Upper lobe of right lung (tissue), 1 donor: ENCODE measurements around the gene RANBP1. TPM values are rescaled to one million over a fixed set of nuclear protein-coding genes. Genes with fewer than 3 reads are reported as not detected.
A peak's percentile ranks its signal among the peaks of the same experiment; 100 is the strongest.
"Not testable (repeated sequence)": the region's sequence is repeated elsewhere in the genome, so short reads cannot be mapped to it uniquely, and the experiment has no call there.

ENCODE experiments used
- ATAC-seq: fragments of 200-7000 bp; cut with Tn5 transposase; one replicate; pipeline ENCODE4 v1.9.1; 2020; ENCODE audit warnings: mild to moderate bottlenecking, moderate library complexity
- DNase-seq: peaks from one replicate; pipeline ENCODE4 v3.0.0-alpha.2; 2020
- H3K27ac ChIP-seq: fragments of 200-600 bp; one replicate; pipeline ENCODE4 v1.8.0; 2022
- H3K27me3 ChIP-seq: fragments of 200-600 bp; one replicate; pipeline ENCODE4 v1.8.0; 2022; ENCODE audit warnings: mild to moderate bottlenecking
- H3K36me3 ChIP-seq: fragments of 200-600 bp; one replicate; pipeline ENCODE4 v1.8.0; 2022
- H3K4me1 ChIP-seq: fragments of 200-600 bp; one replicate; pipeline ENCODE4 v1.8.0; 2022
- H3K4me3 ChIP-seq: fragments of 200-600 bp; one replicate; pipeline ENCODE4 v1.8.0; 2022; ENCODE audit warnings: mild to moderate bottlenecking
- H3K9me3 ChIP-seq: fragments of 200-600 bp; one replicate; pipeline ENCODE4 v1.8.0; 2022
- intact Hi-C: fragments of 100-400 bp; cut with DNase I; formaldehyde crosslinking; loops from one replicate; pipeline ENCODE4 v1.11.0; 2022
- long read RNA-seq: library from polyadenylated mRNA; unstranded; transcript quantifications from one replicate; pipeline ENCODE4 v2.0.0, GENCODE V29; 2021
- total RNA-seq: library from RNA; stranded (reverse); fragmentation: NEBNext Ultra II Directional; extraction: Animal tissue kit (Norgen Biotek cat#: 25700); gene quantifications from one replicate; pipeline ENCODE4 v1.2.1, GENCODE V29; 2021
- TF ChIP-seq, protein P1 (sequence below): fragments of 200-600 bp; IDR thresholded peaks from one replicate; pipeline ENCODE4 v1.8.0; 2022; ENCODE audit warnings: antibody characterized with exemption
- donor health status: DM: no; HTN: yes; CAD: no; lungs with severe emphysema.

Gene RANBP1
- 53.0 TPM for total RNA-seq
- long read RNA-seq, transcript RANBP1-201 (6 exons, 837 nt), result major isoform, 41 of 86 reads
- long read RNA-seq, transcript RANBP1-202 (6 exons, 1,132 nt), result minor isoform, 36 of 86 reads
- long read RNA-seq, partial matches to known transcripts, result 9 of 86 reads
- long read RNA-seq, other reads (novel, unspliced or antisense), result 0 of 86 reads

- intact Hi-C loops, result no loop called here
- H3K4me3 ChIP-seq, result peak within 1 kb of the TSS; percentile 91
- H3K36me3 ChIP-seq, result peaks cover 60% of the 10 kb centered on the region
- H3K9me3 ChIP-seq, result no peaks in the 10 kb centered on the region
- peak within 1 kb of the TSS; percentile 91 for H3K27ac ChIP-seq
- peaks cover 25% of the 10 kb centered on the region for H3K4me1 ChIP-seq
- H3K27me3 ChIP-seq, result no peaks in the 10 kb centered on the region
- TF ChIP-seq, protein P1, sequence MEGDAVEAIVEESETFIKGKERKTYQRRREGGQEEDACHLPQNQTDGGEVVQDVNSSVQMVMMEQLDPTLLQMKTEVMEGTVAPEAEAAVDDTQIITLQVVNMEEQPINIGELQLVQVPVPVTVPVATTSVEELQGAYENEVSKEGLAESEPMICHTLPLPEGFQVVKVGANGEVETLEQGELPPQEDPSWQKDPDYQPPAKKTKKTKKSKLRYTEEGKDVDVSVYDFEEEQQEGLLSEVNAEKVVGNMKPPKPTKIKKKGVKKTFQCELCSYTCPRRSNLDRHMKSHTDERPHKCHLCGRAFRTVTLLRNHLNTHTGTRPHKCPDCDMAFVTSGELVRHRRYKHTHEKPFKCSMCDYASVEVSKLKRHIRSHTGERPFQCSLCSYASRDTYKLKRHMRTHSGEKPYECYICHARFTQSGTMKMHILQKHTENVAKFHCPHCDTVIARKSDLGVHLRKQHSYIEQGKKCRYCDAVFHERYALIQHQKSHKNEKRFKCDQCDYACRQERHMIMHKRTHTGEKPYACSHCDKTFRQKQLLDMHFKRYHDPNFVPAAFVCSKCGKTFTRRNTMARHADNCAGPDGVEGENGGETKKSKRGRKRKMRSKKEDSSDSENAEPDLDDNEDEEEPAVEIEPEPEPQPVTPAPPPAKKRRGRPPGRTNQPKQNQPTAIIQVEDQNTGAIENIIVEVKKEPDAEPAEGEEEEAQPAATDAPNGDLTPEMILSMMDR, result no peak
- DNase-seq (peak; percentile 64), ATAC-seq (no peak)
Measured at GRCh38 chr22:20115691-20116375, at the start of gene RANBP1. TSS of gene RANBP1 (plus strand) at chr22:20116104. CDS start at chr22:20116185, 81 bp downstream.

GRCh38 chr22:20066617-20067383 is 49.1 kb upstream of the RANBP1 start:
- Histone ChIP-seq H3K4me3 (no peak overlapping the region), H3K27ac (no peak overlapping the region), H3K4me1 (no peaks in the 10 kb centered on the region), H3K27me3 (no peaks in the 10 kb centered on the region), H3K36me3 (peaks cover 33% of the 10 kb centered on the region), H3K9me3 (no peaks in the 10 kb centered on the region)
- intact Hi-C loops, result no loop called here
- TF ChIP-seq, protein P1, result no peak
- ATAC-seq, result no peak
- no peak for DNase-seq

- DNase-seq, ATAC-seq, H3K4me3 ChIP-seq, intact Hi-C loops, H3K9me3 ChIP-seq, H3K4me1 ChIP-seq, H3K27me3 ChIP-seq, H3K27ac ChIP-seq: not testable (repeated sequence)
- peaks cover 27% of the 10 kb centered on the region for H3K36me3 ChIP-seq
Measured at GRCh38 chr22:20067384-20067682, 48.6 kb upstream of the RANBP1 start.

DNA sequence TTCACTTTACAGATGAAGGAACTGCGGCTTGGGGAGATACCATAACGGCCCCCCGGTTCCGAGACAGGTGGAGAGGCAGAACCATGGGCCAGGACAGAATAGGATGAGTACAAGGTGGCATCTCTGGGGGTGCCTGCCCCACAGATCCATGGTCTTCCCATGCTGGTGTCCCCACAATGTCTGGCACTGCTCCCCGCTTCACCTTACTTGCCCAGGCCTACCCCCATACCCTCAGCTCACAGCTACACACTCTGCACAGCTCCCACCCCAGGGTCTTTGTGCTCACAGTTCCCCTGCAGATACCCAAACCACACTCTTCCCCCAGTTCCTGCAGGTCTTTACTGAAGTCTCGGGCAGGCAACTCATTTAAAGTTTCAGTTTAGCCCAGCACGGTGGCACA is 47.3 kb upstream of the RANBP1 start:
- Histone ChIP-seq H3K36me3 (peaks cover 14% of the 10 kb centered on the region), H3K27ac (no peak overlapping the region), H3K4me1 (no peaks in the 10 kb centered on the region), H3K27me3 (no peaks in the 10 kb centered on the region), H3K4me3 (no peak overlapping the region), H3K9me3 (no peaks in the 10 kb centered on the region)
- DNase-seq (no peak), ATAC-seq (no peak)
- intact Hi-C loops, result no loop called here
- TF ChIP-seq, protein P1, result no peak

DNA sequence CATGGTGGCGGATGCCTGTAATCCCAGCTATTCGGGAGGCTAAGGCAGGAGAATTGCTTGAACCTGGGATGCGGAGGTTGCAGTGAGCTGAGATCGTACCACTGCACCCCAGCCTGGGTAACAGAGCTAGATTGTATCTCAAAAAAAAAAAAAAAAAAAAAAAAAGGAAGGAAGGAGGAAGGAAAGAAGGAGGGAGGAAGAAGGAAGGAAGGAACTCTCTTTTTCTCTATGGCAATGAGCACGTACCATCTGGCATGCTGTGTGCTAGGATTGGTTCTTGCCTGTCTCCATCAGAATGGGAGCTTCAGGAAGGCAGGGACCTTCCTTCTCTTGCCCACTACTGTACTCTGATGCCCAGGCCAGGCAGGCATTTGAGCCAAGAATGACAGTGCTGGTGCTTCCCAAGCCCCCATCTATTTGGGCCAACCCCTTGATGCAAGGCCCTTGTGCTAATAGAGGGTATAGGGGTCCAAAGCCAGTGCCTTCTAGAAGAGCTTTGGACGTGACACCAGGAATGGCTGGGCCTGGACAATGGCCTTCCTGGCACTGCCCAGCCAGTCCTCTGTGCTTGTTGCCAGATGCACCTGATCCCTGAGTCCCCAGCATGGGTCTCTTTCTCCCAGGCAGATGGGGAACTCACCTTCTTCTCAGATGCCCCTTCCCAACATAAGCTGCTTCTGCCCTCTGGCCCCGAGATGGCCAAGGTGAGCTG is 46.4 kb upstream of the RANBP1 start:
- no peak for ATAC-seq
- TF ChIP-seq, protein P1, result no peak
- no peaks in the 10 kb centered on the region for H3K9me3 ChIP-seq
- no peak for DNase-seq
- intact Hi-C loops, result no loop called here
- no peak overlapping the region for H3K27ac ChIP-seq
- H3K4me3 ChIP-seq, result no peak overlapping the region
- H3K27me3 ChIP-seq, result no peaks in the 10 kb centered on the region
- no peaks in the 10 kb centered on the region for H3K4me1 ChIP-seq
- H3K36me3 ChIP-seq, result peaks cover 6% of the 10 kb centered on the region
